ENCODE measurements around the gene SLAIN1.
A peak's percentile ranks its signal among the peaks of the same experiment; 100 is the strongest.
"Not testable (repeated sequence)": the region's sequence is repeated elsewhere in the genome, so short reads cannot be mapped to it uniquely, and the experiment has no call there.

Gene SLAIN1

GRCh38 chr13:77697217-77698103 lies at the start of gene SLAIN1:
Gene SLAIN1, plus strand, starts transcription at chr13:77697687. Its CDS starts 227 bp downstream, at chr13:77697914.
- peak; percentile 44 for DNase-seq (ENCODE audit: low spot score)

GRCh38 chr13:77650409-77650808 lies 47.1 kb upstream of the SLAIN1 start:
- no peak for DNase-seq (ENCODE audit: low spot score)

GRCh38 chr13:77653301-77653700 lies 44.2 kb upstream of the SLAIN1 start:
- no peak for DNase-seq (ENCODE audit: low spot score)

- not testable (repeated sequence) for DNase-seq (ENCODE audit: low spot score)
Observed at GRCh38 chr13:77660016-77660415, 37.5 kb upstream of the SLAIN1 start.

- no peak for DNase-seq (ENCODE audit: low spot score)
Observed at GRCh38 chr13:77660841-77661250, 36.6 kb upstream of the SLAIN1 start.

- not testable (repeated sequence) for DNase-seq (ENCODE audit: low spot score)
Observed at GRCh38 chr13:77662301-77662700, 35.2 kb upstream of the SLAIN1 start.

GRCh38 chr13:77662831-77663230 lies 34.7 kb upstream of the SLAIN1 start:
- not testable (repeated sequence) for DNase-seq (ENCODE audit: low spot score)

- DNase-seq (ENCODE audit: low spot score), result no peak
Observed at GRCh38 chr13:77674852-77675251, 22.6 kb upstream of the SLAIN1 start.

- DNase-seq (ENCODE audit: low spot score), result no peak
Observed at GRCh38 chr13:77678691-77679235, 18.7 kb upstream of the SLAIN1 start.

- no peak for DNase-seq (ENCODE audit: low spot score)
Observed at GRCh38 chr13:77687799-77688198, 9.7 kb upstream of the SLAIN1 start.

GRCh38 chr13:77691871-77692270 lies 5.6 kb upstream of the SLAIN1 start:
- no peak for DNase-seq (ENCODE audit: low spot score)

- DNase-seq (ENCODE audit: low spot score), result no peak
Observed at GRCh38 chr13:77692746-77693448, 4.6 kb upstream of the SLAIN1 start.

GRCh38 chr13:77693449-77693940 lies 4.0 kb upstream of the SLAIN1 start:
- DNase-seq (ENCODE audit: low spot score), result no peak

GRCh38 chr13:77696006-77696878 lies 1.2 kb upstream of the SLAIN1 start:
- no peak for DNase-seq (ENCODE audit: low spot score)

GRCh38 chr13:77696879-77697216 lies 639 bp upstream of the SLAIN1 start:
- no peak for DNase-seq (ENCODE audit: low spot score)

GRCh38 chr13:77698201-77699058 lies 943 bp downstream of the SLAIN1 start:
- no peak for DNase-seq (ENCODE audit: low spot score)

GRCh38 chr13:77699059-77699680 lies 1.7 kb downstream of the SLAIN1 start:
- no peak for DNase-seq (ENCODE audit: low spot score)

GRCh38 chr13:77701305-77701704 lies 3.8 kb downstream of the SLAIN1 start:
- no peak for DNase-seq (ENCODE audit: low spot score)

- no peak for DNase-seq (ENCODE audit: low spot score)
Observed at GRCh38 chr13:77702366-77702765, 4.9 kb downstream of the SLAIN1 start.

GRCh38 chr13:77703408-77703807 lies 5.9 kb downstream of the SLAIN1 start:
- DNase-seq (ENCODE audit: low spot score), result no peak

All from hematopoietic multipotent progenitor cell treated with erythropoietin and hydrocortisone succinate and interleukin-3 and kit ligand, for 15 days (in vitro differentiated cells).